T-helper 1 cell (primary cell): ENCODE measurements around the gene CHD8.

Experiments used
- DNase-seq, 5 donors: peaks; one replicate each; pipeline ENCODE4 v3.0.0-alpha.2; 2012 to 2020

CHD8 gene

DNA sequence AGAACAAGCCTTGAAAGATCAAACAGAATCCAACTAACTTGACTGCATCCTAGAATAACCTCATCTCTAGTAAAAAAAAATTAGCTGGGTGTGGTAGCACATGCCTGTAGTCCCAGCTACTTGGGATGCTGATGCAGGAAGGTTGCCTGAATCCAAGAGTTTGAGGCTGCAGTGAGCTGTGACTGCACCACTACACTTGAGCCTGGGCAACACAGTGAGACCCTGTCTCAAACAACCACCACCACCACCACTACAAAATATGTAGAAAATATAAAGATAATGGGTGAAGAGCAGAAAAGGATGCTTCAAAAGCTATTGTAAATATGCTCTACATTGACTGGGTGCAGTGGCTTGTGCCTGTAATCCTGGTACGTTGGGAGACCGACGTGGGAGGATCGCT lies 99.4 kb downstream of the CHD8 start:
- DNase-seq: no peak

DNA sequence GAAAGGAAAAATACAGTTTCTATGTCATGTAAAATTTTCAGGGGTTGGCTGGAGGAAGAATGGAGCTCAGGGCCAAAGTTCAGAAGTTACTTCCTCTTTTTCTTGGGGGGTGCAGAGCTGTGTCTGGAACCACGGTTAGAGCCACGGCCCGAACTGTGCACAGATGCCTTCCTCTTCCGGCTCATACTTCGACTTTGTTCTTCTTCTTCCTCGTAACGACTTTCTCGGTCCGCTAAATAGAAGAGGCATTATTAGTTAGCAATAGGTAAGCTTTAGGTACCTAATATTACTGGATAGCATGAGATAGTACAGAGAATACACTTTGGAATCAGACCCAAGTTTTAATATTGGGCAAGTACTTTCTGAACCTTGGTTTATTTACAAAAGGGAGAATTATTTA lies 103.3 kb downstream of the CHD8 start:
- no peak for DNase-seq

DNA sequence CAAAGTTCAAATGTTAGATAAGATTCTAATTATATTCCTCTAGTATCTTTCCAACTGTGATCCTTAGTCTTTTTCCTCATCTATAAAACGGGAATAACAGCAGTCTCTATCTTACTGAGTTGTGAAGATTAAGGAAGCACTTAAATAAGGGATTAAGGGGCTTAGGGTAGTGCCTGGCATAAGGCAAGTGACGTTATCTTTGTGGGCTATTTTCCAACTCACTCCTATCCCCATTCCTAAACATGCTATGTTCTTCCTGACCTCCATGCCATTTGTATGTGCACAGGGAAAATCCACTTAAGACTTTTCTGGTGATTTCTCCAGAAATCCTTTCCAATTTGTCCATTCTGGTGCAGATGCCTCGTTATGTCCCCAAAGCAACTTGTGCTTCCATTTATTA lies 105.4 kb downstream of the CHD8 start:
- DNase-seq: no peak

DNA sequence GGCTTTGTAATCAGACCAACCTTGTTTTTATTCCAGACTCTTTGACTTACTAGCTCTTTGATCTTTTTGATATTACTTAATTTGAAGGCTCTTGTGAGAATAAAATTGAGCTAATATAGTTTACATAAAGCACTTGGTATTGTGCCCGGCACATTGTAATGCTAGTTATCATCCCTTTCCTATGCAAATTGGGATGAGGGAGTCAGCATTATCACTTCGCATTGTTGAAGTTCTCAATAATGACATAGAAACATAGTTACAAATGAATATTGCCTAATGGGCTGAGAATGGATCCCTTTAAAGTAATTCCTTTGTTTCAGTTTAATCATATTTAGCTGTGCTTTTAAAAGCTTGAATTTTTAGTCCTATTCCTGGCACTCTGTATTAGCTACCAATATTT lies 108.7 kb downstream of the CHD8 start:
- no peak for DNase-seq

GRCh38 chr14:21346532-21347135 lies 109.3 kb downstream of the CHD8 start:
- no peak for DNase-seq

DNA sequence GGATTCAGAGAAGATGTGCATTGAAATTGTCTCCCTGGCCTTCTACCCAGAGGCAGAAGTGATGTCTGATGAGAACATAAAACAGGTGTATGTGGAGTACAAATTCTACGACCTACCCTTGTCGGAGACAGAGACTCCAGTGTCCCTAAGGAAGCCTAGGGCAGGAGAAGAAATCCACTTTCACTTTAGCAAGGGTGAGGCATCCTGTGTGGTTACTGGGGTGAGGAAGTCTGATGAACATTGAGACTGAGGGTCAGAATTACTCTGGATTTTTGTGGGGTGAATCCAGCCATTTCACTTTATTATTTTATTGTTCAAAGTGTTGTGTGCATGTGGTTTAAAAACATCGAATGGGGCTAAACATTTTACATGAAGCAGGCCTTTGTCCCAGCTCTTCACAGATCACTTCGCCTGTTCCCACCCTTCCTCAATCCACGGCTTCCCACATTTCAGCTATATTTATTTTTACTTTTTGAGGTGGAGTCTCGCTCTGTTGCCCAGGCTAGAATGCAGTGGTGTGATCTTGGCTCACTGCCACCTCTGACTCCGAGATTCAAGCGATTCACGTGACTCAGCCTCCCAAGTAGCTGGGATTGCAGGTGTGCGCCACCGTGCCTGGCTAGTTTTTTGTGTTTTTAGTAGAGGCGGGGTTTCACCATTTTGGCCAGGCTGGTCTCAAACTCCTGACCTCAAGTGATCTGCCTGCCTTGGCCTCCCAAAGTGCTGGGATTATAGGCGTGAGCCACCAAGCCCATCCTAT lies 112.7 kb downstream of the CHD8 start:
- no peak for DNase-seq
